Endodermal cell (in vitro differentiated cells): ENCODE measurements around the gene PDCD1. TPM values are rescaled to one million over a fixed set of nuclear protein-coding genes. Genes with fewer than 3 reads are reported as not detected.

Experiments used
- DNase-seq: peaks from one replicate; pipeline ENCODE4 v3.0.0-alpha.2; 2017
- H3K27ac ChIP-seq: 2 replicates; pipeline ENCODE4 v1.5.1; 2013; ENCODE audit warnings: mild to moderate bottlenecking, low read depth, low read length, moderate library complexity
- H3K27me3 ChIP-seq: 2 replicates; pipeline ENCODE4 v1.6.1; 2013; ENCODE audit warnings: mild to moderate bottlenecking, low read length, moderate library complexity; ENCODE audit not compliant: insufficient read depth, control insufficient read depth, poor library complexity, severe bottlenecking
- H3K36me3 ChIP-seq: 2 replicates; pipeline ENCODE4 v1.7.0; 2013; ENCODE audit warnings: mild to moderate bottlenecking, low read length, moderate library complexity; ENCODE audit not compliant: control insufficient read depth, insufficient read depth
- H3K4me1 ChIP-seq: one replicate; pipeline ENCODE4 v1.7.0; 2013; ENCODE audit warnings: low read length; ENCODE audit not compliant: control insufficient read depth, insufficient read depth
- H3K4me3 ChIP-seq: 2 replicates; pipeline ENCODE4 v1.5.1; 2013; ENCODE audit warnings: mild to moderate bottlenecking, low read length, moderate library complexity
- H3K9ac ChIP-seq: 2 replicates; pipeline ENCODE4 v1.6.1; 2013; ENCODE audit warnings: mild to moderate bottlenecking, low read length, moderate library complexity; ENCODE audit not compliant: poor library complexity, severe bottlenecking; ENCODE audit errors: extremely low read depth
- H3K9me3 ChIP-seq: 2 replicates; pipeline ENCODE4 v1.6.1; 2013; ENCODE audit warnings: mild to moderate bottlenecking, low read length, moderate library complexity; ENCODE audit not compliant: control insufficient read depth
- H3K27ac Mint-ChIP-seq: 2 replicates; pipeline ENCODE4 v1.8.0; 2020; ENCODE audit warnings: mixed read lengths
- H3K27me3 Mint-ChIP-seq: 2 replicates; pipeline ENCODE4 v1.8.0; 2021; ENCODE audit warnings: mild to moderate bottlenecking, mixed read lengths; ENCODE audit not compliant: insufficient read depth
- H3K36me3 Mint-ChIP-seq: 2 replicates; pipeline ENCODE4 v1.8.0; 2020; ENCODE audit warnings: low read depth, mixed read lengths
- H3K4me1 Mint-ChIP-seq: 2 replicates; pipeline ENCODE4 v1.8.0; 2020; ENCODE audit warnings: mixed read lengths
- H3K4me3 Mint-ChIP-seq: 2 replicates; pipeline ENCODE4 v1.8.0; 2020; ENCODE audit warnings: mild to moderate bottlenecking, moderate library complexity, mixed read lengths
- H3K9me3 Mint-ChIP-seq: 2 replicates; pipeline ENCODE4 v1.8.0; 2020; ENCODE audit warnings: mild to moderate bottlenecking, mixed read lengths
- CTCF ChIP-seq: fragments of 200-600 bp; sonication (generic); conservative IDR thresholded peaks from 2 replicates; pipeline ENCODE4 v1.5.0; 2021; ENCODE audit warnings: antibody characterized with exemption, mild to moderate bottlenecking
- WGBS, 2 experiments: methylation state at CpG; one replicate each; pipeline versions ENCODE4 v1.1.5 to v1.1.7; 2013; ENCODE audit warnings: missing lambda C conversion rate in 2 of 2, mixed read lengths in 1 of 2; ENCODE audit not compliant: insufficient coverage in 1 of 2, insufficient read length in 1 of 2; 5-methylcytosine and 5-hydroxymethylcytosine counted together
- total RNA-seq, 2 donors: library from RNA; stranded (reverse); fragmentation: NEBNext Ultra II Directional in 1 of 2; extraction: Animal tissue kit (Norgen Biotek cat#: 25700) in 1 of 2; gene quantifications; 2 replicates in 1 of 2; 3 replicates in 1 of 2; pipeline ENCODE4 v1.2.1, GENCODE V29; 2021

PDCD1 gene
- total RNA-seq, 2 donors from 2014 or later = 0.20 TPM; not detected in 1

- H3K27me3 Mint-ChIP-seq = peaks cover 6% of the 10 kb centered on the region
- no peak overlapping the region for H3K27ac Mint-ChIP-seq
- WGBS, 2 experiments = 91 to 93% methylated on average over 17 to 26 of the region's 26 CpGs
- no peaks in the 10 kb centered on the region for H3K36me3 Mint-ChIP-seq
- no peaks in the 10 kb centered on the region for H3K4me1 Mint-ChIP-seq
- Histone ChIP-seq H3K36me3 (no peaks in the 10 kb centered on the region), H3K9me3 (no peaks in the 10 kb centered on the region), H3K4me3 (no peak overlapping the region), H3K9ac (no peak overlapping the region), H3K27me3 (no peaks in the 10 kb centered on the region), H3K27ac (no peak overlapping the region), H3K4me1 (no peaks in the 10 kb centered on the region)
- no peak for TF ChIP-seq CTCF
- H3K9me3 Mint-ChIP-seq = no peaks in the 10 kb centered on the region
- peak; percentile 32 for DNase-seq
- H3K4me3 Mint-ChIP-seq = no peak overlapping the region
Measured at GRCh38 chr2:241851325-241852115, 7.2 kb downstream of the PDCD1 start.

- DNase-seq = peak; percentile 50
- Histone ChIP-seq H3K36me3 (no peaks in the 10 kb centered on the region), H3K27me3 (no peaks in the 10 kb centered on the region), H3K27ac (no peak overlapping the region), H3K9ac (no peak overlapping the region), H3K9me3 (no peaks in the 10 kb centered on the region), H3K4me3 (no peak overlapping the region), H3K4me1 (no peaks in the 10 kb centered on the region)
- H3K27ac Mint-ChIP-seq = no peak overlapping the region
- WGBS, 2 experiments = 92 to 98% methylated on average over 18 to 27 of the region's 27 CpGs
- H3K4me3 Mint-ChIP-seq = no peak overlapping the region
- peaks cover 12% of the 10 kb centered on the region for H3K27me3 Mint-ChIP-seq
- H3K36me3 Mint-ChIP-seq = no peaks in the 10 kb centered on the region
- no peak for TF ChIP-seq CTCF
- no peaks in the 10 kb centered on the region for H3K4me1 Mint-ChIP-seq
- H3K9me3 Mint-ChIP-seq = no peaks in the 10 kb centered on the region
Measured at GRCh38 chr2:241850544-241851324, 8.0 kb downstream of the PDCD1 start.

GRCh38 chr2:241849616-241850543 is 8.8 kb downstream of the PDCD1 start:
- Histone ChIP-seq H3K9me3 (no peaks in the 10 kb centered on the region), H3K27me3 (peaks cover 8% of the 10 kb centered on the region), H3K9ac (no peak overlapping the region), H3K4me3 (no peak overlapping the region), H3K36me3 (no peaks in the 10 kb centered on the region), H3K4me1 (no peaks in the 10 kb centered on the region), H3K27ac (no peak overlapping the region)
- no peaks in the 10 kb centered on the region for H3K4me1 Mint-ChIP-seq
- no peaks in the 10 kb centered on the region for H3K9me3 Mint-ChIP-seq
- DNase-seq = peak; percentile 53
- H3K27ac Mint-ChIP-seq = no peak overlapping the region
- TF ChIP-seq CTCF = no peak
- WGBS, 2 experiments = 86 to 91% methylated on average over 7 to 15 of the region's 16 CpGs
- no peak overlapping the region for H3K4me3 Mint-ChIP-seq
- H3K36me3 Mint-ChIP-seq = no peaks in the 10 kb centered on the region
- peaks cover 20% of the 10 kb centered on the region for H3K27me3 Mint-ChIP-seq
